Stomach (tissue), 4 donors: ENCODE data around the gene PDE4D.

Source experiments
- EP300 ChIP-seq: sonication (generic); formaldehyde crosslinking; IDR thresholded peaks from one replicate; pipeline ENCODE4 v1.6.1; 2017; ENCODE audit warnings: antibody characterized with exemption
- POLR2A ChIP-seq, 4 donors: fragments of 450-650 bp; IDR thresholded peaks; one replicate each; pipeline ENCODE4 v1.6.1; 2016; ENCODE audit warnings: antibody characterized with exemption in 4 of 4, control low read depth in 2 of 4, mild to moderate bottlenecking in 1 of 4, moderate library complexity in 1 of 4
- POLR2AphosphoS5 ChIP-seq, 3 donors: sonication (generic); formaldehyde crosslinking; IDR thresholded peaks; one replicate each; pipeline ENCODE4 v1.6.1; 2016; ENCODE audit warnings: antibody characterized with exemption in 3 of 3
- TF ChIP-seq, protein P1 (sequence below), 7 experiments: fragments of 450-650 bp in 4 of 7; fragments of 200-600 bp in 3 of 7; sonication (generic) in 3 of 7; IDR thresholded peaks; one replicate each; pipeline ENCODE4 v1.5.1; 2016 to 2019; ENCODE audit warnings: antibody characterized with exemption in 7 of 7, control low read depth in 2 of 7, mild to moderate bottlenecking in 1 of 7

DNA sequence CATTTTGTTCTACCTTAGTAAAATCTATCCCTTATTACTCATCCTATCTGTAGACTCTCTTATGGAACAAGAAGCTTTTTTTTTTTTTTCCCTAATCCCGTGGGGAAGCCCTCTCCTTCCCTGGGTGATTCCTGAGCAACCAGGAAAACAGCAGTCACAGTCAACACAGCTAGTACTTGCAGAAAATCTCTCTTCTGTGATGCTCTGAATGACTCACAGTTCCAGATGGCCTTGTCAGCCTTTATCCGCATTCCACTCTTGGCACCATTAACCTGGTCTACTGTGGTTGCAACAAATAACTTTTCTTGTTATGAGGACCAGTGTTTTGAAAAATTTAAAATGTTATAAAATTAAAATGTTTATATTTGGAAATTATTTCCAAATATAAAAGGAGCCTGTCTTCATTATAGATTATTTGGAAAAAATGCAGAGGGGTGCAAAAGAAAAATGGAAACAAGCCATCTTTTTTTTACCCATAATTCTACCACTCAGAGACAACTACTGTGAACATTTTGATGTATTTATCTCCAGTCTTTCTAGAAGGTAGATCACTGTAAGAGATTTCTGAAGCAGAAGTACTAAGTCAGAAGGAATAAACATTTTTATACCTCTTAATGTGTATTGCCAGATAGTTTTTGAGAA lies 824.0 kb downstream of the PDE4D start:
- TF ChIP-seq, protein P1, sequence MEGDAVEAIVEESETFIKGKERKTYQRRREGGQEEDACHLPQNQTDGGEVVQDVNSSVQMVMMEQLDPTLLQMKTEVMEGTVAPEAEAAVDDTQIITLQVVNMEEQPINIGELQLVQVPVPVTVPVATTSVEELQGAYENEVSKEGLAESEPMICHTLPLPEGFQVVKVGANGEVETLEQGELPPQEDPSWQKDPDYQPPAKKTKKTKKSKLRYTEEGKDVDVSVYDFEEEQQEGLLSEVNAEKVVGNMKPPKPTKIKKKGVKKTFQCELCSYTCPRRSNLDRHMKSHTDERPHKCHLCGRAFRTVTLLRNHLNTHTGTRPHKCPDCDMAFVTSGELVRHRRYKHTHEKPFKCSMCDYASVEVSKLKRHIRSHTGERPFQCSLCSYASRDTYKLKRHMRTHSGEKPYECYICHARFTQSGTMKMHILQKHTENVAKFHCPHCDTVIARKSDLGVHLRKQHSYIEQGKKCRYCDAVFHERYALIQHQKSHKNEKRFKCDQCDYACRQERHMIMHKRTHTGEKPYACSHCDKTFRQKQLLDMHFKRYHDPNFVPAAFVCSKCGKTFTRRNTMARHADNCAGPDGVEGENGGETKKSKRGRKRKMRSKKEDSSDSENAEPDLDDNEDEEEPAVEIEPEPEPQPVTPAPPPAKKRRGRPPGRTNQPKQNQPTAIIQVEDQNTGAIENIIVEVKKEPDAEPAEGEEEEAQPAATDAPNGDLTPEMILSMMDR (IDR thresholded peaks at IDR 0.05), result no peak
- TF ChIP-seq POLR2A (IDR thresholded peaks at IDR 0.05) (no peak), POLR2AphosphoS5 (IDR thresholded peaks at IDR 0.05) (peak in 2 of 3 donors; percentile 41 to 77), EP300 (no peak)
